BE2C (cell line): ENCODE data around the gene TMEM79.

Experiments used
- DNase-seq: peaks from one replicate; pipeline ENCODE4 v3.0.0-alpha.2; 2020
- H3K27me3 ChIP-seq: fragments of 250-450 bp; sonication (Bioruptor Pico); 2 replicates; pipeline ENCODE4 v1.5.1; 2020; ENCODE audit warnings: mild to moderate bottlenecking
- H3K36me3 ChIP-seq: fragments of 250-450 bp; sonication (Bioruptor Pico); 2 replicates; pipeline ENCODE4 v1.5.1; 2020; ENCODE audit warnings: mild to moderate bottlenecking
- H3K4me1 ChIP-seq: fragments of 250-450 bp; sonication (Bioruptor Pico); 2 replicates; pipeline ENCODE4 v1.5.1; 2020
- H3K4me3 ChIP-seq: 2 replicates; pipeline ENCODE4 v1.5.1; 2011; ENCODE audit warnings: low read depth, low read length
- H3K9me3 ChIP-seq: fragments of 250-450 bp; sonication (Bioruptor Pico); 2 replicates; pipeline ENCODE4 v1.5.1; 2020
- CTCF ChIP-seq: IDR thresholded peaks from 2 replicates; pipeline ENCODE4 v1.5.1; 2012; ENCODE audit warnings: mild to moderate bottlenecking, low read depth, low read length

Gene TMEM79

GRCh38 chr1:156247460-156248322, 36.4 kb upstream of the TMEM79 start, which contains the start of gene PAQR6:
Gene PAQR6, minus strand, starts transcription at chr1:156248056. Its CDS starts 1,325 bp downstream, at chr1:156246731.
- Histone ChIP-seq H3K36me3 (peaks cover 42% of the 10 kb centered on the region), H3K4me1 (peaks cover 55% of the 10 kb centered on the region), H3K27me3 (no peaks in the 10 kb centered on the region), H3K9me3 (no peaks in the 10 kb centered on the region), H3K4me3 (no peak within 1 kb of the TSS)
- peak; percentile 34 for DNase-seq
- TF ChIP-seq CTCF = no peak

DNA sequence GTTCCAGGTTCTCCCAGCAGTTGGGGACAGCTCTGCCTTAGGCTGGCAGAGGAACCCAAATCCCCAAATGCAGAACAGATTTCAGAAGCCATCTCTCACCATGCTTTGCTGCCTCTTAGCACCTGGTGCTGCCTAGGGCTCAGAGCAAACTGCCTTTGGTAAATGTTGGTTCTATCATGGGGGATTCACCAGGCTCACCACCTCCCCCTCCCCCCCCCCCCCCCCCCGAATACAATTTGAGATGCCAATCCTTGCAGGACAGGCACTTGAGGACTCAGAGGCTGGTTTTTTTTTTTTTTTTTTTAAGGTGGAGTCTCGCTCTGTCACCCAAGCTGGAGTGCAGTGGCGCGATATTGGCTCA, 35.8 kb upstream of the TMEM79 start:
- Histone ChIP-seq H3K36me3 (peaks cover 48% of the 10 kb centered on the region), H3K4me1 (peaks cover 61% of the 10 kb centered on the region), H3K4me3 (no peak overlapping the region), H3K27me3 (no peaks in the 10 kb centered on the region), H3K9me3 (no peaks in the 10 kb centered on the region)
- DNase-seq = no peak
- no peak for TF ChIP-seq CTCF

DNA sequence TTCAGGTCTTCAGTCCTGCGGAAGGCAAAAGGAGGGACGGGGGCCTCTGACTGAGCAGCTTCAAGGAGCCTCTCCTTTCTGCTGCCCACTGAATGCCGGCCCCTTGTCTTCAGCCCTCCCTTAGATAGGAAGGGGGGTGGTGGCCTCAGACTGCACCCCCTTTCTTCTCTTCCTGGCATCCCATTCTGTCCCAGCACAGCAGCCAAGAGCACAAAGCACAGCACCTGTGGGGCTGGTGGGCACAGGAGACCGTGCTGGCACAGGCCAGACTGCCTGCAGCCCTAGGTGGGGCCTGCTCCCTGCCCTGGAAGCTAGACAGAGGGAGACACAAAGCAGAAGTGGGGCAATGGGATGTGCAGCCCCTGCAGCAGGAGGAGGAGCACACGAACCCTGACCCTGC, 34.5 kb upstream of the TMEM79 start:
- Histone ChIP-seq H3K4me1 (peaks cover 72% of the 10 kb centered on the region), H3K36me3 (peaks cover 61% of the 10 kb centered on the region), H3K27me3 (no peaks in the 10 kb centered on the region), H3K9me3 (no peaks in the 10 kb centered on the region), H3K4me3 (no peak overlapping the region)
- no peak for TF ChIP-seq CTCF
- no peak for DNase-seq

DNA sequence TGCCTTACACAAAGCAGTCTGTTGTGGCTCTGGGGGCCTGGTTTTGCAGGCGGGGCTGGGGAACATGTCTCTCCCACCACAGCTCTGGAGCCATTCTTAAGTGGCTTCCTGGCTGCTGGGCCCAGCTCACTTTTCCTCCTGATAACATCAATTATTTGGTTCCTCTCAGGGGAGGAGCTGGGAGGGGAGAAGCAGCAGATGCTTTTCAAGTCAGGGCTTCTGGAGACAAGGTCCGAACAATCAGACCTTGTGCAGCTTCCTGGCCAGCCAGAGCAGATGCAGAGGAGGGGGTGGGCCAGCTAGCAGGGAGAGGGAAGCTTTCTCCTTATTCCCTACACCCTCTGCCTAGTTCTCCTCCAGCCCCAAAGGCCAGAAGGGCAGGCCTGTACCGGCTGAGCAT, 32.6 kb upstream of the TMEM79 start:
- Histone ChIP-seq H3K9me3 (no peaks in the 10 kb centered on the region), H3K4me1 (peaks cover 69% of the 10 kb centered on the region), H3K4me3 (no peak overlapping the region), H3K27me3 (no peaks in the 10 kb centered on the region), H3K36me3 (peaks cover 73% of the 10 kb centered on the region)
- TF ChIP-seq CTCF = no peak
- DNase-seq = peak; percentile 95

GRCh38 chr1:156253634-156254033, 30.5 kb upstream of the TMEM79 start:
- Histone ChIP-seq H3K4me3 (no peak overlapping the region), H3K9me3 (no peaks in the 10 kb centered on the region), H3K36me3 (peaks cover 87% of the 10 kb centered on the region), H3K27me3 (no peaks in the 10 kb centered on the region), H3K4me1 (peaks cover 69% of the 10 kb centered on the region)
- TF ChIP-seq CTCF = no peak
- DNase-seq = no peak

DNA sequence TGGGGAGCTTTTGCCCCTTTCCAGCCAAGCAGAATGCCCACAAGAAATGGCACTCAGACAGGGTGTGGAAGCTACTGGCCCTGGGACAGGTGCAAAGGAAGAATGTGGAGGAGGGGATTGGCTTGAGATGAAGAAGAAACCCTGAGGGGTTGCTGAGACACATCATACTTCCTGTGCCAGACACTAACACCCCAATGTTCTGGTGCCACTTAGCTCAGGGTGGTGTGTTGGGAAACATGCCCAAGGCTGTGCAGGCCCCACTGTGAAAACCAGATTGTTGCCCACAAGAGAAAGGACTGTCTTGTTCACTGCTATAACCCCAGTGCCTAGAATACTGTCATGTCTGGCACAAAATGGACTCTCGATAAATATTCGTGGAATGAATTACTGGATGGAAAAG, 26.4 kb upstream of the TMEM79 start:
- Histone ChIP-seq H3K4me1 (peaks cover 39% of the 10 kb centered on the region), H3K27me3 (no peaks in the 10 kb centered on the region), H3K4me3 (no peak overlapping the region), H3K36me3 (peaks cover 89% of the 10 kb centered on the region), H3K9me3 (no peaks in the 10 kb centered on the region)
- TF ChIP-seq CTCF = no peak
- DNase-seq = peak; percentile 21
